Loucy (cell line): ENCODE results near the gene HLA-B.
"Not testable (repeated sequence)": the region's sequence is repeated elsewhere in the genome, so short reads cannot be mapped to it uniquely, and the experiment has no call there.

Source experiments
- EZH2phosphoT487 ChIP-seq: fragments of 200-600 bp; IDR thresholded peaks from 2 replicates; pipeline ENCODE4 v1.6.1; 2018; ENCODE audit warnings: antibody characterized with exemption, mild to moderate bottlenecking, moderate library complexity, borderline replicate concordance
- TF ChIP-seq, protein P1 (sequence below): fragments of 200-600 bp; sonication (generic); conservative IDR thresholded peaks from 2 replicates; pipeline ENCODE4 v1.5.1; 2014; ENCODE audit warnings: mild to moderate bottlenecking, antibody characterized with exemption, low read length

DNA sequence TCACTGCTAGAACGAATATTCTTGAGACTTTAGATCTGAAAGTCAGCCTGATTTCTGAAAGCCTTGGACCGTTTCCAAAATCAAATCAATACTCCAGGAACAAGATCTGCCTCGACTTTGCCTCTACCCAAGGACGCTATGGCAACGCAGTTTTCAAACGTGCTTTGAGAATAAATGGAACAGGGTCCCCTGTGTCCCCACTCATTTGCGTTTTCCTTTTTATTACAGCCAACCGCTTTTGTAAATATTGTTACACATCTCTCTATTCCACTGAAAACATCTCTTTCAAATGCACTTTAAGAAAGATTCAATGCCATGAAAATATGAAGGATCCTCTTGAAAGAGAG is 40.1 kb upstream of the HLA-B start:
- TF ChIP-seq, protein P1, sequence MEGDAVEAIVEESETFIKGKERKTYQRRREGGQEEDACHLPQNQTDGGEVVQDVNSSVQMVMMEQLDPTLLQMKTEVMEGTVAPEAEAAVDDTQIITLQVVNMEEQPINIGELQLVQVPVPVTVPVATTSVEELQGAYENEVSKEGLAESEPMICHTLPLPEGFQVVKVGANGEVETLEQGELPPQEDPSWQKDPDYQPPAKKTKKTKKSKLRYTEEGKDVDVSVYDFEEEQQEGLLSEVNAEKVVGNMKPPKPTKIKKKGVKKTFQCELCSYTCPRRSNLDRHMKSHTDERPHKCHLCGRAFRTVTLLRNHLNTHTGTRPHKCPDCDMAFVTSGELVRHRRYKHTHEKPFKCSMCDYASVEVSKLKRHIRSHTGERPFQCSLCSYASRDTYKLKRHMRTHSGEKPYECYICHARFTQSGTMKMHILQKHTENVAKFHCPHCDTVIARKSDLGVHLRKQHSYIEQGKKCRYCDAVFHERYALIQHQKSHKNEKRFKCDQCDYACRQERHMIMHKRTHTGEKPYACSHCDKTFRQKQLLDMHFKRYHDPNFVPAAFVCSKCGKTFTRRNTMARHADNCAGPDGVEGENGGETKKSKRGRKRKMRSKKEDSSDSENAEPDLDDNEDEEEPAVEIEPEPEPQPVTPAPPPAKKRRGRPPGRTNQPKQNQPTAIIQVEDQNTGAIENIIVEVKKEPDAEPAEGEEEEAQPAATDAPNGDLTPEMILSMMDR: not testable (repeated sequence)
- not testable (repeated sequence) for TF ChIP-seq EZH2phosphoT487
